Measurements from ENCODE around the gene LNPK. TPM values are rescaled to one million over a fixed set of nuclear protein-coding genes. Genes with fewer than 3 reads are reported as not detected.

The LNPK gene
- polyA plus RNA-seq, 3 donors, result 8.1 to 15.3 (median 11.7) TPM

DNA sequence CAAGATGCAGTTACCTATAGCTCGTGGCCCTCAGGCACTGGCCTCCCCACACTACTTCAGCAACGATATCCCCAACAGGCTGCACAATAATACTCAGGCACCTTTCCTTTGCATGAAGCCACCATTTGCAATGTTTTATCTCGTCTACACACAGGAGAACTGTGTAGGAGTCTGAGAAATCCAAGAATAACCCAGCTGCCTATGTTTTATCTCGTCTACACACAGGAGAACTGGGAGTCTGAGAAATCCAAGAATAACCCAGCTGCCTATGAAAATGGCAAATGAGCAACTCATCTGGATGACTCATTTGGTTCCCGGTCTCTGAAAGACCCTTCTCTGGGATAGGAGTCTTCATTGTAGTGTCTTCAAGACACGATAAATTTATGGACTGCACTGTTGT is 18.3 kb upstream of the LNPK start:
- Mint-ChIP-seq H3K36me3 (no peaks in the 10 kb centered on the region), H3K27ac (no peak overlapping the region), H3K9me3 (peaks cover 0 to 9% (median 3%) of the 10 kb centered on the region in 7 donors), H3K4me3 (no peak overlapping the region), H3K27me3 (ENCODE audit: low read depth in 3 of 3) (peaks cover 12 to 15% (median 15%) of the 10 kb centered on the region in 3 donors), H3K4me1 (no peaks in the 10 kb centered on the region)
- Histone ChIP-seq H3K4me1 (ENCODE audit: control insufficient read depth in 1 of 2, insufficient read depth in 2 of 2, low read length in 2 of 2) (no peaks in the 10 kb centered on the region), H3K36me3 (replicated peaks in 1 of 2; ENCODE audit: control insufficient read depth in 1 of 2, insufficient read depth in 2 of 2, low read length in 2 of 2) (no peaks in the 10 kb centered on the region), H3K4me2 (replicated peaks; ENCODE audit: extremely low read depth, low read length, poor library complexity, severe bottlenecking) (no peak overlapping the region), H3K79me2 (ENCODE audit: insufficient read depth, low read length) (no peaks in the 10 kb centered on the region), H3K27ac (ENCODE audit: low read depth in 1 of 2, low read length in 2 of 2) (no peak overlapping the region), H2AFZ (ENCODE audit: insufficient read depth, low read depth, low read length, poor library complexity, severe bottlenecking) (no peak overlapping the region), H3K4me3 (replicated peaks in 1 of 3; ENCODE audit: low read depth in 2 of 3, low read length in 3 of 3) (no peak overlapping the region), H3K9ac (ENCODE audit: insufficient read depth, low read length, poor library complexity, severe bottlenecking) (no peak overlapping the region), H4K20me1 (ENCODE audit: insufficient read depth, low read length) (no peaks in the 10 kb centered on the region), H3K27me3 (ENCODE audit: control insufficient read depth in 2 of 2, insufficient read depth in 2 of 2, low read length in 2 of 2) (peaks cover 3 to 11% of the 10 kb centered on the region in 2 donors), H3K9me3 (replicated peaks in 1 of 2; ENCODE audit: control insufficient read depth in 1 of 2, insufficient read depth in 1 of 2, low read length in 2 of 2) (no peaks in the 10 kb centered on the region)
- no peak for DNase-seq
- 100% methylated on average over 4 of the region's 6 CpGs for WGBS (ENCODE audit: insufficient coverage)
- intact Hi-C loops (cut with micrococcal nuclease), result no loop called here
- TF ChIP-seq, protein P1, sequence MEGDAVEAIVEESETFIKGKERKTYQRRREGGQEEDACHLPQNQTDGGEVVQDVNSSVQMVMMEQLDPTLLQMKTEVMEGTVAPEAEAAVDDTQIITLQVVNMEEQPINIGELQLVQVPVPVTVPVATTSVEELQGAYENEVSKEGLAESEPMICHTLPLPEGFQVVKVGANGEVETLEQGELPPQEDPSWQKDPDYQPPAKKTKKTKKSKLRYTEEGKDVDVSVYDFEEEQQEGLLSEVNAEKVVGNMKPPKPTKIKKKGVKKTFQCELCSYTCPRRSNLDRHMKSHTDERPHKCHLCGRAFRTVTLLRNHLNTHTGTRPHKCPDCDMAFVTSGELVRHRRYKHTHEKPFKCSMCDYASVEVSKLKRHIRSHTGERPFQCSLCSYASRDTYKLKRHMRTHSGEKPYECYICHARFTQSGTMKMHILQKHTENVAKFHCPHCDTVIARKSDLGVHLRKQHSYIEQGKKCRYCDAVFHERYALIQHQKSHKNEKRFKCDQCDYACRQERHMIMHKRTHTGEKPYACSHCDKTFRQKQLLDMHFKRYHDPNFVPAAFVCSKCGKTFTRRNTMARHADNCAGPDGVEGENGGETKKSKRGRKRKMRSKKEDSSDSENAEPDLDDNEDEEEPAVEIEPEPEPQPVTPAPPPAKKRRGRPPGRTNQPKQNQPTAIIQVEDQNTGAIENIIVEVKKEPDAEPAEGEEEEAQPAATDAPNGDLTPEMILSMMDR (IDR thresholded peaks at IDR 0.05), result no peak

DNA sequence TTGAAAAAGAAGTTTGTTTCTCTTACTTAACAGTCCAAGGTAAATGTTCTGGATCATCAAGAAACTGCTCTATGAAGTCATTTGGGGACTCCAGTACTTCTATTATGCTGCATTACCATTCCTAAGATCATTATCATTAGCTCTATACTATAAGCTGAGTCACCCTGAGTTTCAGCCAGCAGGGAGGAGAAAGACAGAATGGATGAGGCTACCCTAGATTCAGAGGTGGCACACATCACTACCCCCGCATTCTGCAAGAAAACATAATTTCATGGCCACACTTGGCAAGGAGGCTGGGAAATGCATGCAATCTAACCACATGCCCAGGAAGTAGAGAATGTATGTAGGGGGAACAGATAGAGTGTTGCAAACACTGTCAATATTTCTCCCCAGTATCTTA is 16.6 kb upstream of the LNPK start:
- Histone ChIP-seq H3K79me2 (ENCODE audit: insufficient read depth, low read length) (no peaks in the 10 kb centered on the region), H3K36me3 (replicated peaks in 1 of 2; ENCODE audit: control insufficient read depth in 1 of 2, insufficient read depth in 2 of 2, low read length in 2 of 2) (no peaks in the 10 kb centered on the region), H3K4me1 (ENCODE audit: control insufficient read depth in 1 of 2, insufficient read depth in 2 of 2, low read length in 2 of 2) (no peaks in the 10 kb centered on the region), H3K27ac (ENCODE audit: low read depth in 1 of 2, low read length in 2 of 2) (no peak overlapping the region), H3K9me3 (replicated peaks in 1 of 2; ENCODE audit: control insufficient read depth in 1 of 2, insufficient read depth in 1 of 2, low read length in 2 of 2) (no peaks in the 10 kb centered on the region), H3K4me3 (replicated peaks in 1 of 3; ENCODE audit: low read depth in 2 of 3, low read length in 3 of 3) (no peak overlapping the region), H2AFZ (ENCODE audit: insufficient read depth, low read depth, low read length, poor library complexity, severe bottlenecking) (no peak overlapping the region), H3K4me2 (replicated peaks; ENCODE audit: extremely low read depth, low read length, poor library complexity, severe bottlenecking) (no peak overlapping the region), H3K9ac (ENCODE audit: insufficient read depth, low read length, poor library complexity, severe bottlenecking) (no peak overlapping the region), H3K27me3 (ENCODE audit: control insufficient read depth in 2 of 2, insufficient read depth in 2 of 2, low read length in 2 of 2) (peaks cover 0 to 3% of the 10 kb centered on the region in 2 donors), H4K20me1 (ENCODE audit: insufficient read depth, low read length) (no peaks in the 10 kb centered on the region)
- Mint-ChIP-seq H3K4me1 (no peaks in the 10 kb centered on the region), H3K36me3 (no peaks in the 10 kb centered on the region), H3K27me3 (ENCODE audit: low read depth in 3 of 3) (peaks cover 9 to 21% (median 21%) of the 10 kb centered on the region in 3 donors), H3K27ac (no peak overlapping the region), H3K9me3 (peaks cover 0 to 9% (median 6%) of the 10 kb centered on the region in 7 donors), H3K4me3 (no peak overlapping the region)
- intact Hi-C loops (cut with micrococcal nuclease), result no loop called here
- no CpG with 5 or more reads among the region's 1 CpG for WGBS (ENCODE audit: insufficient coverage)
- TF ChIP-seq, protein P1 (IDR thresholded peaks at IDR 0.05), result no peak
- DNase-seq, result no peak

Measured in CD14-positive monocyte (primary cell).